ENCODE measurements around the gene JMY. TPM values are rescaled to one million over a fixed set of nuclear protein-coding genes. Genes with fewer than 3 reads are reported as not detected.

Gene JMY
- total and polyA plus RNA-seq, 2 donors (not counting 3 experiments of a cell fraction or from before 2014, with no cell fraction given), result 1.5 to 6.5 TPM

GRCh38 chr5:79346420-79346824 lies 110.5 kb downstream of the JMY start:
- H3K27me3 ChIP-seq (ENCODE audit: control insufficient read depth in 2 of 2, insufficient read depth in 2 of 2, low read length in 2 of 2), result no peaks in the 10 kb centered on the region
- H3K9ac ChIP-seq (replicated peaks; ENCODE audit: extremely low read depth, insufficient read depth, low read length), result no peak overlapping the region
- no peaks in the 10 kb centered on the region for H3K9me1 ChIP-seq (replicated peaks; ENCODE audit: control insufficient read depth, extremely low read depth, insufficient read depth, low read length)
- DNase-seq (ENCODE audit: low read depth, low spot score), result no peak
- no peak overlapping the region for H3K27ac ChIP-seq (ENCODE audit: insufficient read depth, low read depth, low read length)
- dilution Hi-C loops (cut with MboI; ENCODE audit: extremely low pct_ligation_motif_present, low sequenced_read_pairs) (no loop called here), intact Hi-C loops (cut with micrococcal nuclease) (no loop called here)
- no peaks in the 10 kb centered on the region for H3K79me2 ChIP-seq (ENCODE audit: control insufficient read depth, insufficient read depth, low read length)
- BruUV-seq (replicated peaks), result no TSS peak
- H3K4me3 ChIP-seq (replicated peaks in 1 of 3; ENCODE audit: insufficient read depth in 1 of 3, low read depth in 1 of 3, low read length in 3 of 3), result no peak overlapping the region
- no peak overlapping the region for H3K4me2 ChIP-seq (ENCODE audit: insufficient read depth, low read length)
- no peak for FAIRE-seq
- H3K36me3 ChIP-seq (ENCODE audit: control insufficient read depth in 2 of 2, extremely low read depth in 1 of 2, insufficient read depth in 2 of 2, low read length in 2 of 2), result no peaks in the 10 kb centered on the region
- no peaks in the 10 kb centered on the region for H3K4me1 ChIP-seq (ENCODE audit: control insufficient read depth, extremely low read depth, insufficient read depth, low read length)
- no peak for TF ChIP-seq MYC (IDR thresholded peaks at IDR 0.05; ENCODE audit: low read depth, low read length)
- TF ChIP-seq, protein P1, sequence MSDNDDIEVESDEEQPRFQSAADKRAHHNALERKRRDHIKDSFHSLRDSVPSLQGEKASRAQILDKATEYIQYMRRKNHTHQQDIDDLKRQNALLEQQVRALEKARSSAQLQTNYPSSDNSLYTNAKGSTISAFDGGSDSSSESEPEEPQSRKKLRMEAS (IDR thresholded peaks at IDR 0.05; ENCODE audit: insufficient read depth, insufficient read length), result no peak
- H3K9me3 ChIP-seq (replicated peaks; ENCODE audit: control insufficient read depth, insufficient read depth, low read length), result no peaks in the 10 kb centered on the region
- no peak overlapping the region for H2AFZ ChIP-seq (ENCODE audit: low read depth, low read length)
- ChIA-PET POLR2A (no interaction called here), CTCF (interaction anchor here (0.8 kb wide), 1 partner anchor 214 kb away, joined by 3 read pairs; no protein-coding TSS in a partner anchor)
- no peaks in the 10 kb centered on the region for H4K20me1 ChIP-seq (replicated peaks; ENCODE audit: control insufficient read depth, extremely low read depth, insufficient read depth, low read length)

DNA sequence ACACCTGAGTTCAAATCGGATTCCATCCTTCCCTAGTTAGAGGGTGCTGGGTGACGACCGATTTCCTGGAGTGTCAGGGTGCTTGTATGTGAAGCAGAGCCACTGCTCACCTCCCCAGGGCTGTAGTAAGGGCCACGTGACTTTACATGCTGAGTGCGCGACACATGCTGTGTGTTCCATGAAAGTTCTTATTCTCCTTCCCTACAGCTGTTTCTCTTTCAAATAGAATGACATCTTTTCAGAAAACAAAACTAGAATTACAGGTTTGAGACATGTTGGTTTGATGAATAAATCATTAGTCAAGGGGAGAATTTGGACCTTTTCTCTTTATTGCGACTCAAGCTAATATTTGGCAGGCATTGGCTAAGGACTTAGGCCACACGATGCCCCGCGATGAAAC lies 113.1 kb downstream of the JMY start:
- Histone ChIP-seq H3K27ac (ENCODE audit: insufficient read depth, low read depth, low read length) (no peak overlapping the region), H3K9ac (replicated peaks; ENCODE audit: extremely low read depth, insufficient read depth, low read length) (no peak overlapping the region), H3K9me3 (replicated peaks; ENCODE audit: control insufficient read depth, insufficient read depth, low read length) (no peaks in the 10 kb centered on the region), H3K4me2 (ENCODE audit: insufficient read depth, low read length) (no peak overlapping the region), H4K20me1 (replicated peaks; ENCODE audit: control insufficient read depth, extremely low read depth, insufficient read depth, low read length) (no peaks in the 10 kb centered on the region), H3K79me2 (ENCODE audit: control insufficient read depth, insufficient read depth, low read length) (no peaks in the 10 kb centered on the region), H3K4me3 (replicated peaks in 1 of 3; ENCODE audit: insufficient read depth in 1 of 3, low read depth in 1 of 3, low read length in 3 of 3) (no peak overlapping the region), H2AFZ (ENCODE audit: low read depth, low read length) (no peak overlapping the region), H3K4me1 (ENCODE audit: control insufficient read depth, extremely low read depth, insufficient read depth, low read length) (no peaks in the 10 kb centered on the region), H3K36me3 (ENCODE audit: control insufficient read depth in 2 of 2, extremely low read depth in 1 of 2, insufficient read depth in 2 of 2, low read length in 2 of 2) (no peaks in the 10 kb centered on the region), H3K27me3 (ENCODE audit: control insufficient read depth in 2 of 2, insufficient read depth in 2 of 2, low read length in 2 of 2) (no peaks in the 10 kb centered on the region), H3K9me1 (replicated peaks; ENCODE audit: control insufficient read depth, extremely low read depth, insufficient read depth, low read length) (no peaks in the 10 kb centered on the region)
- no peak for TF ChIP-seq MYC (IDR thresholded peaks at IDR 0.05; ENCODE audit: low read depth, low read length)
- no peak for TF ChIP-seq POLR2A (IDR thresholded peaks at IDR 0.05; ENCODE audit: low read depth, low read length)
- TF ChIP-seq, protein P1 (IDR thresholded peaks at IDR 0.05; ENCODE audit: insufficient read depth, insufficient read length), result no peak
- TF ChIP-seq POLR2AphosphoS5 (IDR thresholded peaks at IDR 0.05; ENCODE audit: insufficient read depth, low read depth, low read length), result no peak
- no peak for TF ChIP-seq EZH2 (IDR thresholded peaks at IDR 0.05; ENCODE audit: borderline replicate concordance, low read depth, low read length, severe bottlenecking)
- no peak for TF ChIP-seq FOS (IDR thresholded peaks at IDR 0.05; ENCODE audit: borderline replicate concordance, insufficient read depth, low read length)
- TF ChIP-seq, protein P2, sequence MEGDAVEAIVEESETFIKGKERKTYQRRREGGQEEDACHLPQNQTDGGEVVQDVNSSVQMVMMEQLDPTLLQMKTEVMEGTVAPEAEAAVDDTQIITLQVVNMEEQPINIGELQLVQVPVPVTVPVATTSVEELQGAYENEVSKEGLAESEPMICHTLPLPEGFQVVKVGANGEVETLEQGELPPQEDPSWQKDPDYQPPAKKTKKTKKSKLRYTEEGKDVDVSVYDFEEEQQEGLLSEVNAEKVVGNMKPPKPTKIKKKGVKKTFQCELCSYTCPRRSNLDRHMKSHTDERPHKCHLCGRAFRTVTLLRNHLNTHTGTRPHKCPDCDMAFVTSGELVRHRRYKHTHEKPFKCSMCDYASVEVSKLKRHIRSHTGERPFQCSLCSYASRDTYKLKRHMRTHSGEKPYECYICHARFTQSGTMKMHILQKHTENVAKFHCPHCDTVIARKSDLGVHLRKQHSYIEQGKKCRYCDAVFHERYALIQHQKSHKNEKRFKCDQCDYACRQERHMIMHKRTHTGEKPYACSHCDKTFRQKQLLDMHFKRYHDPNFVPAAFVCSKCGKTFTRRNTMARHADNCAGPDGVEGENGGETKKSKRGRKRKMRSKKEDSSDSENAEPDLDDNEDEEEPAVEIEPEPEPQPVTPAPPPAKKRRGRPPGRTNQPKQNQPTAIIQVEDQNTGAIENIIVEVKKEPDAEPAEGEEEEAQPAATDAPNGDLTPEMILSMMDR (IDR thresholded peaks at IDR 0.05; ENCODE audit: extremely low read depth in 1 of 2, insufficient read depth in 1 of 2, low read depth in 1 of 2, low read length in 2 of 2), result no peak
- no peak for TF ChIP-seq JUN (IDR thresholded peaks at IDR 0.05; ENCODE audit: borderline replicate concordance, insufficient read depth, insufficient read length, low read depth)
- TF ChIP-seq GATA2 (IDR thresholded peaks at IDR 0.05; ENCODE audit: insufficient read depth, insufficient read length, low read depth, low read length), result no peak
- FAIRE-seq (no peak), DNase-seq (ENCODE audit: low read depth, low spot score) (no peak)
- intact Hi-C loops (cut with micrococcal nuclease), result no loop called here
- no TSS peak for BruUV-seq (replicated peaks)
- dilution Hi-C loops (cut with MboI; ENCODE audit: extremely low pct_ligation_motif_present, low sequenced_read_pairs), result no loop called here
- CTCF ChIA-PET, result no interaction called here
- POLR2A ChIA-PET, result no interaction called here
